ENCODE data around the gene TDRD5. TPM values are rescaled to one million over a fixed set of nuclear protein-coding genes. Genes with fewer than 3 reads are reported as not detected.

Gene TDRD5
- total and polyA plus RNA-seq, 8 donors = 0.20 to 2.0 (median 0.44) TPM; not detected in 4

GRCh38 chr1:179709841-179710329 lies 118.3 kb downstream of the TDRD5 start:
- WGBS, 5 donors = 25 to 32% (median 29%) methylated on average over 5 of the region's 5 CpGs
- no peaks in the 10 kb centered on the region for H3K36me3 ChIP-seq
- intact Hi-C loops (cut with DNase I; ENCODE audit: low total_unique reads) = loop anchor here (5.0 kb wide), 1 partner anchor 102 kb away; no protein-coding TSS in a partner anchor
- peak overlapping the region in 2 of 5 donors; percentile 30 to 33 for H3K27ac ChIP-seq
- DNase-seq = peak in 1 of 2 donors; percentile 90
- TF ChIP-seq POLR2A (IDR thresholded peaks at IDR 0.05) (no peak), EP300 (IDR thresholded peaks at IDR 0.05) (no peak), CTCF (IDR thresholded peaks at IDR 0.05) (no peak), POLR2AphosphoS5 (IDR thresholded peaks at IDR 0.05) (no peak)
- peaks cover 0 to 19% (median 12%) of the 10 kb centered on the region in 4 donors for H3K9me3 ChIP-seq
- peaks cover 0 to 27% (median 9%) of the 10 kb centered on the region in 4 donors for H3K4me1 ChIP-seq
- H3K27me3 ChIP-seq = no peaks in the 10 kb centered on the region
- H3K4me3 ChIP-seq = no peak overlapping the region

GRCh38 chr1:179714159-179714558 lies 122.5 kb downstream of the TDRD5 start:
- 89 to 95% (median 93%) methylated on average over 1 of the region's 1 CpG for WGBS, 5 donors
- TF ChIP-seq POLR2A (IDR thresholded peaks at IDR 0.05) = no peak
- TF ChIP-seq CTCF (IDR thresholded peaks at IDR 0.05) = no peak
- no peak for TF ChIP-seq EP300 (IDR thresholded peaks at IDR 0.05)
- TF ChIP-seq POLR2AphosphoS5 (IDR thresholded peaks at IDR 0.05) = no peak
- Histone ChIP-seq H3K27me3 (no peaks in the 10 kb centered on the region), H3K4me3 (no peak overlapping the region), H3K36me3 (no peaks in the 10 kb centered on the region), H3K27ac (no peak overlapping the region), H3K4me1 (peaks cover 0 to 16% (median 9%) of the 10 kb centered on the region in 4 donors), H3K9me3 (peaks cover 0 to 62% (median 40%) of the 10 kb centered on the region in 4 donors)
- DNase-seq = no peak
- intact Hi-C loops (cut with DNase I; ENCODE audit: low total_unique reads) = no loop called here

GRCh38 chr1:179714623-179715022 lies 123.0 kb downstream of the TDRD5 start:
- H3K4me3 ChIP-seq = no peak overlapping the region
- H3K36me3 ChIP-seq = no peaks in the 10 kb centered on the region
- H3K9me3 ChIP-seq = peaks cover 0 to 66% (median 44%) of the 10 kb centered on the region in 4 donors
- peaks cover 0 to 12% (median 6%) of the 10 kb centered on the region in 4 donors for H3K4me1 ChIP-seq
- TF ChIP-seq CTCF (IDR thresholded peaks at IDR 0.05) (no peak), EP300 (IDR thresholded peaks at IDR 0.05) (no peak), POLR2AphosphoS5 (IDR thresholded peaks at IDR 0.05) (no peak), POLR2A (IDR thresholded peaks at IDR 0.05) (no peak)
- no peak for DNase-seq
- no peaks in the 10 kb centered on the region for H3K27me3 ChIP-seq
- intact Hi-C loops (cut with DNase I; ENCODE audit: low total_unique reads) = no loop called here
- H3K27ac ChIP-seq = no peak overlapping the region

- TF ChIP-seq EP300 (IDR thresholded peaks at IDR 0.05) = no peak
- TF ChIP-seq POLR2A (IDR thresholded peaks at IDR 0.05) = no peak
- TF ChIP-seq CTCF (IDR thresholded peaks at IDR 0.05) = no peak
- no peak for TF ChIP-seq POLR2AphosphoS5 (IDR thresholded peaks at IDR 0.05)
- no peaks in the 10 kb centered on the region for H3K4me1 ChIP-seq
- DNase-seq = no peak
- no peak overlapping the region for H3K27ac ChIP-seq
- H3K36me3 ChIP-seq = no peaks in the 10 kb centered on the region
- H3K27me3 ChIP-seq = no peaks in the 10 kb centered on the region
- peaks cover 0 to 66% (median 49%) of the 10 kb centered on the region in 4 donors for H3K9me3 ChIP-seq
- H3K4me3 ChIP-seq = no peak overlapping the region
- intact Hi-C loops (cut with DNase I; ENCODE audit: low total_unique reads) = no loop called here
These were observed 127.6 kb downstream of the TDRD5 start for GRCh38 chr1:179719272-179719671.
